Lower lobe of right lung (tissue), 2 donors: Measurements from ENCODE around the gene GNG2. TPM values are rescaled to one million over a fixed set of nuclear protein-coding genes. Genes with fewer than 3 reads are reported as not detected.

ENCODE experiments used
- ATAC-seq, 2 donors: fragments of 200-7000 bp; cut with Tn5 transposase; one replicate each; pipeline ENCODE4 v1.9.1; 2020 to 2022; ENCODE audit warnings: mild to moderate bottlenecking in 2 of 2, moderate library complexity in 2 of 2
- DNase-seq: peaks from one replicate; pipeline ENCODE4 v3.0.0-alpha.2; 2020
- H3K27ac ChIP-seq: fragments of 200-600 bp; one replicate; pipeline ENCODE4 v1.8.0; 2022
- H3K27me3 ChIP-seq: fragments of 200-600 bp; one replicate; pipeline ENCODE4 v1.8.0; 2022; ENCODE audit warnings: low read depth
- H3K36me3 ChIP-seq: fragments of 200-600 bp; one replicate; pipeline ENCODE4 v1.8.0; 2022; ENCODE audit warnings: mild to moderate bottlenecking
- H3K4me1 ChIP-seq: fragments of 200-600 bp; one replicate; pipeline ENCODE4 v1.8.0; 2022
- H3K4me3 ChIP-seq: fragments of 200-600 bp; one replicate; pipeline ENCODE4 v1.8.0; 2022; ENCODE audit warnings: mild to moderate bottlenecking
- H3K9me3 ChIP-seq: fragments of 200-600 bp; one replicate; pipeline ENCODE4 v1.8.0; 2022
- CTCF ChIP-seq: fragments of 200-600 bp; IDR thresholded peaks from one replicate; pipeline ENCODE4 v1.8.0; 2022; ENCODE audit warnings: antibody characterized with exemption, mild to moderate bottlenecking
- intact Hi-C: fragments of 100-400 bp; cut with DNase I; formaldehyde crosslinking; loops from one replicate; pipeline ENCODE4 v1.11.0; 2022
- total RNA-seq: library from RNA; stranded (reverse); fragmentation: NEBNext Ultra II Directional; extraction: Animal tissue kit (Norgen Biotek cat#: 25700); gene quantifications from one replicate; pipeline ENCODE4 v1.2.1, GENCODE V29; 2021
- donor health status: DM: no; HTN: yes; CAD: no; lungs with severe emphysema.

The GNG2 gene
- total RNA-seq, 1 donor from 2014 or later, result 23.8 TPM

DNA sequence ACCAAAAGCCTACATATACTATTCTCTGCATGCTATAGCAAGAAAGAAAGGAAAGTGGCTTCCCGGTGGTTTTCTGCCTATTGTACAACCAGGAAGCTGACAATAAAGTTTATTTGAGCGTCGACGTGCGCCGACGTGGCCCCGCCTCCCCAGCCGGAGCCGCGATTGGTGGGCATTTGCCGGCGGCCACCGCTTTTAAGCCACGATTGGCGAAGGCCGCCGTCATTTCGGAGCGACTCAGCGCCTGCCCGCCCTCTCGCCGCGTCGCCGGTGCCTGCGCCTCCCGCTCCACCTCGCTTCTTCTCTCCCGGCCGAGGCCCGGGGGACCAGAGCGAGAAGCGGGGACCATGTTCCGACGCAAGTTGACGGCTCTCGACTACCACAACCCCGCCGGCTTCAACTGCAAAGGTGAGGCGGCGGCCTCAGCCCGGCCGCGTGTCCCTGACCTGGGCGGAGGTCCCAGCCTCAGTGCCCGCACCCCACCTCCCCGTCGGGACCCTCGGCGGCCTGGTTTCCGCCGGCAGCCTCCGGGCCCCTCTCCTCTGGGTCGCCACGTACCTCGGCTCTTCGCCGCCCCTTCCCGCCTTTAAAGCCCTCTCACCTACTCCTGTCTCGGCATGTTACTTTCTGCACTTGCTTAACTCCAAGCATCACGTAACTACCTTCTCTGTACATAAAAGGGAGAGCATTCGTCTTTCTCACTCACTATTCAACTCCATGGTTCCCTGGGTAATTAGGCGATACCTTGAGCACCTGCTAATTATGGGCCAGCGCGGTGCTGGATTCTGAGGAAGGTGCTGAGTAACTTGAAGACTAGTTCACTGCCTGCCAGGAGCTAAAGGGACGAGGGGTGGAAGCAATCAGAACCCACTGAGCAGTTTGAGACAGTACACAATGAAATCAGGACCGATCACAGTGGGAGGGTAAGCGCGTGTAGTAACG is 129.2 kb downstream of the GNG2 start, which contains the start of gene RTRAF:
TSS of gene RTRAF (plus strand) at position 254 of the 942 bp plus-strand sequence. CDS start at position 348, 94 bp downstream.
- Histone ChIP-seq H3K27me3 (no peaks in the 10 kb centered on the region), H3K4me3 (peak within 1 kb of the TSS; percentile 90), H3K9me3 (no peaks in the 10 kb centered on the region), H3K36me3 (peaks cover 35% of the 10 kb centered on the region), H3K4me1 (peaks cover 28% of the 10 kb centered on the region), H3K27ac (peak within 1 kb of the TSS; percentile 92)
- intact Hi-C loops, result no loop called here
- DNase-seq, result peak; percentile 97
- no peak for TF ChIP-seq CTCF
- peak; percentile 99 to 100 for ATAC-seq

GRCh38 chr14:51990488-51990887 is 130.1 kb downstream of the GNG2 start:
- Histone ChIP-seq H3K27me3 (no peaks in the 10 kb centered on the region), H3K9me3 (no peaks in the 10 kb centered on the region), H3K27ac (no peak overlapping the region), H3K4me3 (peak overlapping the region; percentile 90), H3K4me1 (peaks cover 28% of the 10 kb centered on the region), H3K36me3 (peaks cover 44% of the 10 kb centered on the region)
- no peak for ATAC-seq
- DNase-seq, result no peak
- intact Hi-C loops, result no loop called here
- TF ChIP-seq CTCF, result no peak

- no peak for ATAC-seq
- H3K36me3 ChIP-seq, result peaks cover 54% of the 10 kb centered on the region
- H3K27ac ChIP-seq, result no peak overlapping the region
- H3K27me3 ChIP-seq, result no peaks in the 10 kb centered on the region
- peaks cover 27% of the 10 kb centered on the region for H3K4me1 ChIP-seq
- no peaks in the 10 kb centered on the region for H3K9me3 ChIP-seq
- no peak for TF ChIP-seq CTCF
- no peak for DNase-seq
- H3K4me3 ChIP-seq, result no peak overlapping the region
- intact Hi-C loops, result no loop called here
Observed at GRCh38 chr14:51993285-51993920, 133.0 kb downstream of the GNG2 start.

GRCh38 chr14:51996148-51996746 is 135.8 kb downstream of the GNG2 start:
- intact Hi-C loops, result no loop called here
- ATAC-seq (no peak), DNase-seq (no peak)
- Histone ChIP-seq H3K4me1 (peaks cover 8% of the 10 kb centered on the region), H3K27me3 (no peaks in the 10 kb centered on the region), H3K36me3 (peaks cover 79% of the 10 kb centered on the region), H3K27ac (no peak overlapping the region), H3K4me3 (no peak overlapping the region), H3K9me3 (no peaks in the 10 kb centered on the region)
- peak; percentile 65 for TF ChIP-seq CTCF

- H3K27me3 ChIP-seq, result no peaks in the 10 kb centered on the region
- no peak overlapping the region for H3K27ac ChIP-seq
- ATAC-seq (no peak), DNase-seq (no peak)
- intact Hi-C loops, result no loop called here
- no peak overlapping the region for H3K4me3 ChIP-seq
- no peaks in the 10 kb centered on the region for H3K9me3 ChIP-seq
- no peak for TF ChIP-seq CTCF
- peaks cover 6% of the 10 kb centered on the region for H3K4me1 ChIP-seq
- peaks cover 79% of the 10 kb centered on the region for H3K36me3 ChIP-seq
Observed at GRCh38 chr14:51998348-51998747, 137.9 kb downstream of the GNG2 start.
